HCT116 (cell line): Measurements from ENCODE around the gene BEND6. TPM values are rescaled to one million over a fixed set of nuclear protein-coding genes. Genes with fewer than 3 reads are reported as not detected.

ENCODE experiments used
- ATAC-seq: fragments of 200-7000 bp; cut with Tn5 transposase; 2 replicates; pipeline ENCODE4 v1.9.1; 2020; ENCODE audit warnings: mild to moderate bottlenecking, moderate library complexity
- BruUV-seq: library from RNA; stranded (reverse); fragments of 400-500 nt; replicated peaks from 2 replicates; lab custom pipeline; 2021; lab: Mats Ljungman, UMichigan
- CTCF ChIA-PET: fragments of 300-600 bp; sonication (Branson Sonifier 250); formaldehyde crosslinking; loops from one replicate; lab custom pipeline; 2021; ENCODE audit warnings: antibody characterized with exemption; lab: Charles Lee
- POLR2A ChIA-PET: fragments of 300-600, 350-600 bp; sonication (Branson Sonifier 250); formaldehyde crosslinking; loops from one replicate; lab custom pipeline; 2021; ENCODE audit warnings: antibody characterized with exemption; lab: Charles Lee
- RAD21 ChIA-PET, 2 experiments: fragments of 300-600 bp; sonication (Branson Sonifier 250); formaldehyde crosslinking; loops; one replicate each; lab custom pipeline; 2023; ENCODE audit warnings: low total read pairs in 2 of 2; ENCODE audit not compliant: uncharacterized antibody in 2 of 2, unreplicated experiment in 2 of 2, low non-redundant PET in 1 of 2; lab: Charles Lee
- DNase-seq: peaks from one replicate; pipeline ENCODE4 v3.0.0-alpha.2; 2010; ENCODE audit warnings: low read depth, low spot score
- H2AFZ ChIP-seq: fragments of 200-600 bp; shearing (Covaris generic), sonication (generic); 2 replicates; pipeline ENCODE4 v1.6.1; 2017; ENCODE audit warnings: low read depth, mixed run types, mixed read lengths, antibody characterized with exemption, low read length; ENCODE audit not compliant: poor library complexity, severe bottlenecking
- H3K27ac ChIP-seq: 2 replicates; pipeline ENCODE4 v1.5.1; 2012; ENCODE audit warnings: low read depth, low read length
- H3K27me3 ChIP-seq: fragments of 200-600 bp; sonication (generic); 2 replicates; pipeline ENCODE4 v1.6.1; 2016; ENCODE audit warnings: mixed run types, low read length, mixed read lengths; ENCODE audit not compliant: insufficient read depth
- H3K36me3 ChIP-seq, 2 experiments: fragments of 200-500 bp in 1 of 2; fragments of 200-600 bp in 1 of 2; sonication (Bioruptor generic) in 1 of 2; sonication (generic) in 1 of 2; 2 replicates each; pipeline versions ENCODE4 v1.5.1 to v1.6.1; 2014 to 2016; ENCODE audit warnings: low read length in 2 of 2, inconsistent platforms in 1 of 2, mixed read lengths in 1 of 2, mixed run types in 1 of 2; ENCODE audit not compliant: insufficient read depth in 2 of 2, control insufficient read depth in 1 of 2
- H3K4me1 ChIP-seq, 2 experiments: fragments of 200-600 bp in 1 of 2; sonication (generic) in 1 of 2; 2 replicates each; pipeline versions ENCODE4 v1.5.1 to v1.6.1; 2012 to 2017; ENCODE audit warnings: low read length in 2 of 2, inconsistent platforms in 1 of 2, mild to moderate bottlenecking in 1 of 2, mixed read lengths in 1 of 2, mixed run types in 1 of 2, moderate library complexity in 1 of 2; ENCODE audit not compliant: insufficient read depth in 2 of 2, control insufficient read depth in 1 of 2
- H3K4me2 ChIP-seq: fragments of 200-600 bp; sonication (generic); 2 replicates; pipeline ENCODE4 v1.6.1; 2017; ENCODE audit warnings: mixed run types, low read length, mixed read lengths
- H3K4me3 ChIP-seq, 2 experiments: fragments of 200-600 bp in 1 of 2; sonication (generic) in 1 of 2; replicated peaks in 1 of 2; 2 replicates each; pipeline ENCODE4 v1.5.1; 2011 to 2016; ENCODE audit warnings: low read length in 2 of 2, control low read depth in 1 of 2, low read depth in 1 of 2, mild to moderate bottlenecking in 1 of 2, mixed read lengths in 1 of 2, mixed run types in 1 of 2
- H3K79me2 ChIP-seq: fragments of 200-600 bp; sonication (generic); 2 replicates; pipeline ENCODE4 v1.6.1; 2017; ENCODE audit warnings: mild to moderate bottlenecking, mixed run types, low read length, moderate library complexity, mixed read lengths; ENCODE audit not compliant: insufficient read depth
- H3K9ac ChIP-seq: fragments of 200-600 bp; sonication (generic); 2 replicates; pipeline ENCODE4 v1.6.1; 2016; ENCODE audit warnings: low read length, mixed read lengths
- H3K9me2 ChIP-seq: fragments of 200-600 bp; sonication (generic), shearing (Covaris generic); 2 replicates; pipeline ENCODE4 v1.6.1; 2017; ENCODE audit warnings: mixed run types, mild to moderate bottlenecking, moderate library complexity; ENCODE audit not compliant: insufficient read depth
- H3K9me3 ChIP-seq, 2 experiments: fragments of 200-500 bp in 1 of 2; fragments of 200-600 bp in 1 of 2; sonication (Bioruptor generic) in 1 of 2; sonication (generic) in 1 of 2; 2 replicates each; pipeline ENCODE4 v1.6.1; 2014 to 2017; ENCODE audit warnings: low read length in 2 of 2, mixed read lengths in 2 of 2, inconsistent platforms in 1 of 2, low read depth in 1 of 2, mild to moderate bottlenecking in 1 of 2, mixed run types in 1 of 2, moderate library complexity in 1 of 2; ENCODE audit not compliant: control insufficient read depth in 1 of 2, insufficient read depth in 1 of 2
- H4K20me1 ChIP-seq: fragments of 200-600 bp; sonication (generic), shearing (Covaris generic); 2 replicates; pipeline ENCODE4 v1.6.1; 2017; ENCODE audit warnings: mixed run types, mild to moderate bottlenecking, moderate library complexity; ENCODE audit not compliant: insufficient read depth
- ATF3 ChIP-seq: IDR thresholded peaks from 2 replicates; pipeline ENCODE4 v1.6.1; 2012
- CBX3 ChIP-seq: IDR thresholded peaks from 2 replicates; pipeline ENCODE4 v1.6.1; 2012; ENCODE audit warnings: low read depth
- CEBPB ChIP-seq: IDR thresholded peaks from 2 replicates; pipeline ENCODE4 v1.6.1; 2012; ENCODE audit warnings: low read depth
- CTCF ChIP-seq, 3 experiments: fragments of 200-600 bp in 1 of 3; sonication (generic) in 1 of 3; IDR thresholded peaks in 2 of 3; conservative IDR thresholded peaks in 1 of 3; 2 replicates each; pipeline ENCODE4 v1.5.1; 2012 to 2017; ENCODE audit warnings: low read depth in 2 of 3, low read length in 2 of 3, antibody characterized with exemption in 1 of 3, borderline replicate concordance in 1 of 3, control low read depth in 1 of 3, mild to moderate bottlenecking in 1 of 3, mixed read lengths in 1 of 3, mixed run types in 1 of 3, moderate library complexity in 1 of 3; ENCODE audit not compliant: insufficient read depth in 1 of 3
- ELF1 ChIP-seq: IDR thresholded peaks from 2 replicates; pipeline ENCODE4 v1.6.1; 2012; ENCODE audit warnings: low read depth, borderline replicate concordance
- EZH2 ChIP-seq: fragments of 200-600 bp; sonication (generic); IDR thresholded peaks from 2 replicates; pipeline ENCODE4 v1.6.1; 2017; ENCODE audit warnings: antibody characterized with exemption, mixed run types
- EZH2phosphoT487 ChIP-seq: fragments of 200-600 bp; IDR thresholded peaks from 2 replicates; pipeline ENCODE4 v1.6.1; 2018; ENCODE audit warnings: antibody characterized with exemption, borderline replicate concordance
- FOSL1 ChIP-seq: IDR thresholded peaks from 2 replicates; pipeline ENCODE4 v1.6.1; 2012; ENCODE audit warnings: low read depth
- JUND ChIP-seq: IDR thresholded peaks from 2 replicates; pipeline ENCODE4 v1.6.1; 2012
- MAX ChIP-seq: IDR thresholded peaks from 2 replicates; pipeline ENCODE4 v1.6.1; 2012
- POLR2AphosphoS5 ChIP-seq: IDR thresholded peaks from 2 replicates; pipeline ENCODE4 v1.6.1; 2011; ENCODE audit warnings: mild to moderate bottlenecking, low read depth, low read length, moderate library complexity
- RAD21 ChIP-seq: IDR thresholded peaks from 2 replicates; pipeline ENCODE4 v1.6.1; 2012; ENCODE audit warnings: low read depth, mild to moderate bottlenecking
- REST ChIP-seq: IDR thresholded peaks from 2 replicates; pipeline ENCODE4 v1.6.1; 2012; ENCODE audit warnings: low read depth
- SIN3A ChIP-seq: IDR thresholded peaks from 2 replicates; pipeline ENCODE4 v1.6.1; 2012; ENCODE audit warnings: low read depth
- SP1 ChIP-seq: IDR thresholded peaks from 2 replicates; pipeline ENCODE4 v1.6.1; 2012; ENCODE audit warnings: low read depth
- SRF ChIP-seq: IDR thresholded peaks from 2 replicates; pipeline ENCODE4 v1.6.1; 2012; ENCODE audit warnings: low read depth
- TCF7L2 ChIP-seq: IDR thresholded peaks from 2 replicates; pipeline ENCODE4 v1.7.0; 2011; ENCODE audit warnings: borderline replicate concordance, inconsistent platforms; ENCODE audit not compliant: insufficient read depth, insufficient read length; ENCODE audit errors: extremely low read depth
- YY1 ChIP-seq: IDR thresholded peaks from 2 replicates; pipeline ENCODE4 v1.6.1; 2011; ENCODE audit warnings: low read length, low read depth, moderate library complexity, mild to moderate bottlenecking; ENCODE audit not compliant: insufficient replicate concordance; ENCODE audit errors: extremely low read depth
- ZBTB33 ChIP-seq: IDR thresholded peaks from 2 replicates; pipeline ENCODE4 v1.6.1; 2011; ENCODE audit warnings: mild to moderate bottlenecking, low read length, moderate library complexity; ENCODE audit not compliant: insufficient replicate concordance; ENCODE audit errors: extremely low read depth
- ZFX ChIP-seq: fragments of 450-650 bp; IDR thresholded peaks from 2 replicates; pipeline ENCODE4 v1.6.1; 2017
- intact Hi-C: fragments of 100-400 bp; cut with micrococcal nuclease; formaldehyde crosslinking; loops from 2 replicates; pipeline ENCODE4 v1.10.0; 2022
- total RNA-seq: library from RNA; stranded (reverse); gene quantifications from one replicate; pipeline ENCODE4 v1.2.1, GENCODE V29; 2021; ENCODE audit not compliant: unreplicated experiment

The BEND6 gene
- total RNA-seq, 1 experiment from 2014 or later: 4.0 TPM

- Histone ChIP-seq H3K4me1 (no peaks in the 10 kb centered on the region), H3K27me3 (no peaks in the 10 kb centered on the region), H3K4me2 (no peak overlapping the region), H3K36me3 (no peaks in the 10 kb centered on the region), H3K9me3 (no peaks in the 10 kb centered on the region), H3K9ac (no peak overlapping the region), H2AFZ (no peak overlapping the region), H4K20me1 (no peaks in the 10 kb centered on the region), H3K79me2 (no peaks in the 10 kb centered on the region), H3K9me2 (no peaks in the 10 kb centered on the region), H3K27ac (no peak overlapping the region), H3K4me3 (no peak overlapping the region)
- BruUV-seq: no TSS peak
- TF ChIP-seq POLR2AphosphoS5 (no peak), YY1 (no peak), JUND (no peak), MAX (no peak), ATF3 (no peak), FOSL1 (no peak), SP1 (no peak), CTCF (IDR thresholded peaks at IDR 0.05 in 2 of 3, conservative IDR thresholded peaks at IDR 0.05 in 1 of 3; ENCODE audit: borderline replicate concordance in 1 of 3, insufficient read depth in 1 of 3, low read depth in 2 of 3, low read length in 2 of 3) (no peak), ELF1 (no peak), RAD21 (no peak), SIN3A (no peak), ZBTB33 (no peak), CEBPB (no peak), SRF (no peak), EZH2 (no peak), ZFX (no peak), EZH2phosphoT487 (no peak), REST (no peak), CBX3 (no peak), TCF7L2 (no peak)
- ChIA-PET POLR2A (no interaction called here), CTCF (no interaction called here), RAD21 (no interaction called here)
- intact Hi-C loops: no loop called here
- DNase-seq (no peak), ATAC-seq (no peak)
Measured at GRCh38 chr6:56988145-56988544, 33.2 kb downstream of the BEND6 start.
